Erythroblast (primary cell): ENCODE measurements around the gene FGFR2.

Source experiments
- GATA1 ChIP-seq: IDR thresholded peaks from 2 replicates; pipeline ENCODE4 v1.6.1; 2011; ENCODE audit warnings: low read depth, mild to moderate bottlenecking, control low read depth, low read length, moderate library complexity
- POLR2A ChIP-seq: IDR thresholded peaks from 2 replicates; pipeline ENCODE4 v1.6.1; 2011; ENCODE audit warnings: mild to moderate bottlenecking, low read length

DNA sequence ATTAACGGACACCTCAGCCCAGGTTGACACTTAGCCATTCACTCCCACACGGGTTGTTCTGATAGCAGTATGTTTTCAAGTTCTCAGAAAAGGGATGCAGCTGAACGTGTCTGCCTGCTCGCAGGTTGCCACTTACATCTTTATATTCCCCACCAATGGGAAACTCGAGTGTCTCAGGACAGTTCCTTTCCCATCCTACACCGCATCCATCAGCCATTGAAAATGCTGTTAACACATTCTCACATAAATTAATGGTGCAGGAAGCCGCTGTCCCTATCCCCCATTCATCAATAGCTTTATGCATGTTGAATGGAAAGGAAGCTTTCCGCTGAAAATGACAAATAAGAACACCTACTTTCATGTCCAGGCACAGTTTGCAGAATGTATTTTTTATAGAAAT is 1.7 kb upstream of the FGFR2 start:
- no peak for TF ChIP-seq POLR2A
- no peak for TF ChIP-seq GATA1
